HepG2 (cell line): ENCODE measurements around the gene MIER2. TPM values are rescaled to one million over a fixed set of nuclear protein-coding genes. Genes with fewer than 3 reads are reported as not detected.

Experiments
- ATAC-seq: fragments of 200-7000 bp; cut with Tn5 transposase; 3 replicates; pipeline ENCODE4 v1.9.1; 2020; ENCODE audit warnings: mild to moderate bottlenecking, moderate library complexity
- BruUV-seq: library from RNA; stranded (reverse); fragments of 400-500 nt; replicated peaks from 2 replicates; lab custom pipeline; 2021; lab: Mats Ljungman, UMichigan
- CTCF ChIA-PET: fragments of 300-600 bp; formaldehyde crosslinking; extraction: SDS; loops from one replicate; lab custom pipeline; 2021; ENCODE audit warnings: low total read pairs, inconsistent platforms, low intra/inter-chr PET ratio; lab: Yijun Ruan, JAX
- POLR2A ChIA-PET: fragments of 350-600 bp; sonication (Branson Sonifier 250); formaldehyde crosslinking; loops from one replicate; lab custom pipeline; 2020; ENCODE audit warnings: antibody characterized with exemption, inconsistent platforms; lab: Yijun Ruan, JAX
- DNase-seq: peaks from one replicate; pipeline ENCODE4 v3.0.0-alpha.2; 2015; ENCODE audit warnings: low spot score
- FAIRE-seq: peaks from 3 replicates; lab custom pipeline; 2011; peaks lifted over from hg19 to GRCh38; lab: Jason Lieb, UNC
- H2AFZ ChIP-seq: one replicate; pipeline ENCODE4 v1.6.1; 2011; ENCODE audit warnings: low read length, inconsistent platforms
- H3K27ac ChIP-seq: fragments of 300-600 bp; 3 replicates; pipeline ENCODE4 v1.8.0; 2011; ENCODE audit warnings: mixed run types, mild to moderate bottlenecking, mixed read lengths, low read length, inconsistent platforms; ENCODE audit not compliant: insufficient read depth; ENCODE audit errors: extremely low read length
- H3K27me3 ChIP-seq, 2 experiments: fragments of 200-600 bp in 1 of 2; 2 replicates in 1 of 2; 3 replicates in 1 of 2; pipeline versions ENCODE4 v1.6.0 to v1.8.0; 2011; ENCODE audit warnings: low read length in 2 of 2, mild to moderate bottlenecking in 2 of 2, moderate library complexity in 2 of 2, inconsistent platforms in 1 of 2; ENCODE audit not compliant: insufficient read depth in 2 of 2, control insufficient read depth in 1 of 2
- H3K36me3 ChIP-seq, 2 experiments: fragments of 200-600 bp in 1 of 2; replicated peaks in 1 of 2; 2 replicates in 1 of 2; 3 replicates in 1 of 2; pipeline versions ENCODE4 v1.5.1 to v1.8.0; 2011; ENCODE audit warnings: low read length in 2 of 2, inconsistent platforms in 1 of 2; ENCODE audit not compliant: insufficient read depth in 2 of 2, control insufficient read depth in 1 of 2
- H3K4me1 ChIP-seq: 2 replicates; pipeline ENCODE4 v1.5.1; 2012; ENCODE audit warnings: low read length, inconsistent platforms; ENCODE audit not compliant: insufficient read depth
- H3K4me2 ChIP-seq: 2 replicates; pipeline ENCODE4 v1.6.0; 2011; ENCODE audit warnings: low read depth, low read length, inconsistent platforms
- H3K4me3 ChIP-seq, 3 experiments: fragments of 200-600 bp in 1 of 3; sonication (generic), shearing (Covaris generic) in 1 of 3; replicated peaks in 1 of 3; 2 replicates each; pipeline ENCODE4 v1.5.1; 2011 to 2016; ENCODE audit warnings: low read length in 3 of 3, inconsistent platforms in 2 of 3, low read depth in 2 of 3, mild to moderate bottlenecking in 2 of 3, control low read depth in 1 of 3, mixed read lengths in 1 of 3; ENCODE audit not compliant: insufficient read depth in 1 of 3
- H3K79me2 ChIP-seq: one replicate; pipeline ENCODE4 v1.6.1; 2011; ENCODE audit warnings: low read length, inconsistent platforms; ENCODE audit not compliant: insufficient read depth
- H3K9ac ChIP-seq: 2 replicates; pipeline ENCODE4 v1.6.0; 2011; ENCODE audit warnings: mild to moderate bottlenecking, low read depth, low read length, inconsistent platforms; ENCODE audit not compliant: insufficient read depth
- H3K9me3 ChIP-seq: 2 replicates; pipeline ENCODE4 v1.5.1; 2012; ENCODE audit warnings: mild to moderate bottlenecking, low read length
- H4K20me1 ChIP-seq: 2 replicates; pipeline ENCODE4 v1.6.0; 2011; ENCODE audit warnings: inconsistent platforms, mild to moderate bottlenecking, low read length, moderate library complexity; ENCODE audit not compliant: insufficient read depth
- CEBPZ ChIP-seq: IDR thresholded peaks from 2 replicates; pipeline ENCODE4 v1.6.1; 2012; ENCODE audit warnings: low read length, improper control_type of control experiment
- CSRNP2 ChIP-seq: sonication (generic); formaldehyde crosslinking; conservative IDR thresholded peaks from 2 replicates; pipeline ENCODE4 v1.8.0; 2022; ENCODE audit warnings: low read depth, missing genetic modification reagents
- MATR3 ChIP-seq: sonication (generic); formaldehyde crosslinking; IDR thresholded peaks from 2 replicates; pipeline ENCODE4 v1.4.0; 2020; ENCODE audit warnings: missing genetic modification reagents
- RERE ChIP-seq: IDR thresholded peaks from 2 replicates; pipeline ENCODE4 v1.6.1; 2016; ENCODE audit warnings: low read depth, missing genetic modification reagents, missing compliant biosample characterization
- SOX5 ChIP-seq: IDR thresholded peaks from 2 replicates; pipeline ENCODE4 v1.6.1; 2016; ENCODE audit warnings: borderline replicate concordance
- TRIM22 ChIP-seq: fragments of 450-650 bp; IDR thresholded peaks from 2 replicates; pipeline ENCODE4 v1.6.1; 2017
- ZBTB33 ChIP-seq: sonication (generic); formaldehyde crosslinking; IDR thresholded peaks from 2 replicates; pipeline ENCODE4 v1.4.0; 2020; ENCODE audit warnings: missing genetic modification reagents
- ZNF703 ChIP-seq: sonication (generic); formaldehyde crosslinking; IDR thresholded peaks from 2 replicates; pipeline ENCODE4 v1.5.1; 2020; ENCODE audit warnings: missing genetic modification reagents, mild to moderate bottlenecking, moderate library complexity, borderline replicate concordance
- ZNF782 ChIP-seq: sonication (generic); formaldehyde crosslinking; IDR thresholded peaks from 2 replicates; pipeline ENCODE4 v1.4.0; 2020; ENCODE audit warnings: missing genetic modification reagents, mild to moderate bottlenecking, borderline replicate concordance
- WGBS: methylation state at CpG from one replicate; pipeline ENCODE4 v1.1.6; 2017; ENCODE audit warnings: low lambda C conversion rate; 5-methylcytosine and 5-hydroxymethylcytosine counted together
- in situ Hi-C: cut with HindIII; loops from 2 replicates; pipeline ENCODE4 v1.10.0; 2017; ENCODE audit warnings: low pct_unique_long_range_greater_than_20kb; ENCODE audit not compliant: extremely low pct_ligation_motif_present
- intact Hi-C: fragments of 100-400 bp; cut with micrococcal nuclease; formaldehyde crosslinking; loops from one replicate; pipeline ENCODE4 v1.10.0; 2022; ENCODE audit not compliant: unreplicated experiment
- polyA plus RNA-seq, 8 experiments: library from polyadenylated mRNA; depleted of rRNA in 3 of 8; stranded (reverse) in 7 of 8; unstranded in 1 of 8; fragments of >200 nt; fragmentation: Illumina TruSeq in 4 of 8; extraction: Trizol in 4 of 8; gene quantifications; 2 replicates each; pipeline versions ENCODE4 v1.2.1 to v1.2.3, GENCODE V29; 2011 to 2016; ENCODE audit warnings: low read depth in 4 of 8, missing spikeins in 1 of 8, mixed read lengths in 1 of 8; ENCODE audit not compliant: insufficient read depth in 1 of 8
- total RNA-seq, 5 experiments: library from RNA; depleted of rRNA; stranded (reverse); fragments of >200 nt; fragmentation: Illumina TruSeq; extraction: Trizol; gene quantifications; 2 replicates each; pipeline ENCODE4 v1.2.3, GENCODE V29; 2016; ENCODE audit warnings: low read depth in 1 of 5

The MIER2 gene
- total and polyA plus RNA-seq, 2 of the 13 experiments (the other 11 are each of a cell fraction or from before 2014, with no cell fraction given): 9.6 to 25.7 TPM

GRCh38 chr19:287381-287871 is 57.2 kb downstream of the MIER2 start:
- no TSS peak for BruUV-seq
- WGBS: 37% methylated on average over 7 of the region's 19 CpGs
- in situ Hi-C loops: no loop called here
- Histone ChIP-seq H3K4me1 (peaks cover 17% of the 10 kb centered on the region), H3K27ac (no peak overlapping the region), H3K9ac (no peak overlapping the region), H3K79me2 (no peaks in the 10 kb centered on the region), H3K36me3 (no peaks in the 10 kb centered on the region), H3K27me3 (peaks cover 0 to 16% of the 10 kb centered on the region in 2 experiments; a peak in 3 of 5 replicates), H3K9me3 (no peaks in the 10 kb centered on the region), H2AFZ (no peak overlapping the region), H3K4me2 (no peak overlapping the region), H4K20me1 (no peaks in the 10 kb centered on the region), H3K4me3 (no peak overlapping the region)
- POLR2A ChIA-PET: no interaction called here
- CTCF ChIA-PET: no interaction called here
- no peak for DNase-seq
- ATAC-seq: no peak
- intact Hi-C loops: no loop called here
- FAIRE-seq: no peak
- no peak for TF ChIP-seq CSRNP2 (CRISPR knock-in tag)
- TF ChIP-seq MATR3 (CRISPR knock-in tag): no peak
- TF ChIP-seq TRIM22: no peak
- TF ChIP-seq ZNF782 (CRISPR knock-in tag): no peak
- TF ChIP-seq ZBTB33 (CRISPR knock-in tag): no peak
- no peak for TF ChIP-seq ZNF703
- no peak for TF ChIP-seq CEBPZ
- no peak for TF ChIP-seq SOX5 (CRISPR knock-in tag)
- no peak for TF ChIP-seq RERE (CRISPR knock-in tag)
